DMS114 treated with DMSO at 0.1 percent for 48 hours (cell line): ENCODE data around the gene STUB1.
"Not testable (repeated sequence)": the region's sequence is repeated elsewhere in the genome, so short reads cannot be mapped to it uniquely, and the experiment has no call there.

Experiments used
- DNase-seq: peaks from one replicate; lab custom pipeline; 2025; ENCODE audit not compliant: unreplicated experiment; lab: John Stamatoyannopoulos, UW

The STUB1 gene

DNA sequence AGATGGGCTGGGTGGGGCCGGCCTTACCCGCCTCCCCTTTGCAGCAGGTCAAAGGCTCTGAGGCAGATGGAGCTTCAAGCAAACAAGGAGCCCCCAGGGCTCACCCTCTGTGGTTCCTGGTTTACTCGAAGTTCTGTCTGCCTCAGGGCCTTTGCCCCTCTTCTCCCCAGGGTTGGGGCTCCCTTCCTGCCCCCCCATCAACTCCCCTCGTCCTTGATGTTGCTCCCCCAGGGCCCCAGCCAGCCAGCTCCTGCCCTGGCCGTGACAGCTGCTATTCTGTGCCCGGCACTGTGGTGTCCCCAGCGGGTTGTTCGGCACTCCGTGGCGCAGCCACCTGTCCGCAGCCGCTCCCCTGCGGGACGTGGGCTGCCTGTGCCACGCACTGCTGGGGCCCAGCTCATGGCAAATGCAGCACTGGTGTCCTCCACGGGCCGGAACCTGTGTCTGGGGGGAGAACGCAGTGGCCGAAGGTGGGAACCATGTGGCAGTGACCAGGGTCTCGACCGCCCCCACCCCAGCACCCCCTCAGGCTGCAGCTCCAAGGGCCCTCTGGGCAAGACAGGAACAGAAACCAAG lies 30.4 kb downstream of the STUB1 start:
- DNase-seq, result no peak

DNA sequence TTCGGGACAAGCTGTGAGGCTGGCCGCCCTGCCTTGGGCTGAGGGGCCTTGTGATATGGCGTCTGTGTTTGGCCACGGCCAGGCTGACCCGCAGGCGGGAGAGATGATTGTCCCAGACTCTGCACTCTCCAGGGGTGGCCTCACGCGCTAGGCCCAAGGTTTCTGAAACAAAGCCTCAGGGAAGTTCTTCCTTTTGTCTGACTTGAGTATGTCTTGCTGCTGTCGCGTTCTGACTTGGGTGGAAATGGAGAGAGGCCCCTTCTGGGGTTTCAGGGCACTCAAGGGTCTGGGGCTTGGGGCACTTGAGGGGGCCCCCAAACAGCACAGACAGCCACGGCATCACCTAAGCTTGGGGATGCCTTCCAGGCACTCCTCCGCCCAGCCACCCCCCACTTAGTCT lies 30.9 kb downstream of the STUB1 start:
- no peak for DNase-seq

DNA sequence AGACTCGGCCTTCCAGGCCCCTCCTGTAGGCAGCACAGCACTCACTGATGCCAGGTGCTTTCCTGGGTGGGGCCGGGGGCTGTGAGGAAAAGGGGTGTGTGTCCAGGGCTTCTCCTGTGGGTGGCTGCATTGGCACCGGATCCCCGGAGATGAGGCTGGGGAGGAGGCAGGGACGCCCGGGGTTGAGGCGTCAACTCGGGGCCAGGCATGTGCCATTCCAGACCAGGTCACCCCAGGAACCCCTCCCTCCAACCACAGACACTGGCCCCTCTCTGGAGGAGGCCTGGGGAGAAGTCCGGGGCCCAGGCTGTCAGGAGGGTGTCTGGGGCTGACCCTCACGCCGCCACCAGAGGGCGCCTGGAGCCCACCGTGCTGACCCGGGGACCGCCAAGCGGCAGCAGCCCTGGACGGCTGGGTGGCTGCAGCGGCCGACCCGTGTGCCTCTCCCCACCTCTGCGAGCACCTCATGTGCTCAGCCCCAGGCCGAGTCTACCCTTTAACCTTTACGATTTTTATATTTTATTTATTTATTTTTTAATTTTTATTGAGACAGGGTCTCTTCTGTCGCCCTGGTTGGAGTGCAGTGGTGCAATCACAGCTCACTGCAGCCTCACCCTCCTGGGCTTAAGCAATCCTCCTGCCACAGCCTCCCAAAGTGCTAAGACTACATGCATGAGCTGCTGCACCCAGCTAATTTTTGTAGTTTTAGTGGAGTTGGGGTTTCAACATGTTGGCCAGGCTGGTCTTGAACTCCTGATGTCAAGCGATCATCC lies 31.5 kb downstream of the STUB1 start:
- DNase-seq, result peak; percentile 29

- DNase-seq, result not testable (repeated sequence)
Measured at GRCh38 chr16:712740-713250, 32.6 kb downstream of the STUB1 start.

GRCh38 chr16:714079-714478 lies 33.9 kb downstream of the STUB1 start:
- no peak for DNase-seq

GRCh38 chr16:714558-715476 lies 34.6 kb downstream of the STUB1 start, which contains the start of gene METRN:
Gene METRN, plus strand, starts transcription at chr16:715118. Its CDS starts 172 bp downstream, at chr16:715290.
- peak; percentile 68 for DNase-seq

DNA sequence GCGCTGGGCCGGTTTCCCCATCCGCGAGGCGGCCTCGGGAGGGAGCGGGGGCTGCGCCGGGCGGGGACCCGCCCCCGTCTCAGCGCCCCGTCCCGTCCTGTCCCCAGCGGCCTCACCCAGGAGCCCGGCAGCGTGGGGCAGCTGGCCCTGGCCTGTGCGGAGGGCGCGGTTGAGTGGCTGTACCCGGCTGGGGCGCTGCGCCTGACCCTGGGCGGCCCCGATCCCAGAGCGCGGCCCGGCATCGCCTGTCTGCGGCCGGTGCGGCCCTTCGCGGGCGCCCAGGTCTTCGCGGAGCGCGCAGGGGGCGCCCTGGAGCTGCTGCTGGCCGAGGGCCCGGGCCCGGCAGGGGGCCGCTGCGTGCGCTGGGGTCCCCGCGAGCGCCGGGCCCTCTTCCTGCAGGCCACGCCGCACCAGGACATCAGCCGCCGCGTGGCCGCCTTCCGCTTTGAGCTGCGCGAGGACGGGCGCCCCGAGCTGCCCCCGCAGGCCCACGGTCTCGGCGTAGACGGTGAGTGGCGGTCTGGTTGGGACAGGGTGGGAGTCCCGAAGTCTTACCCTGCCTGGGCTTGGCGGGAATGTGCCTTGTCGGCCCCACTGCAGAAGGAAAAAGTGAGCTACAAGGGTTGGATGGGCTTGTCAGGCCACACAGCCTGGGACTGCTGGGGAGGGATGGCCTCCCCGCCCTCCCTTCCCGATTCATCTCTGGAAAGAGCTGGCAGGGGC lies 35.4 kb downstream of the STUB1 start:
- DNase-seq, result no peak

- DNase-seq, result no peak
Measured at GRCh38 chr16:716200-716568, 36.0 kb downstream of the STUB1 start.

DNA sequence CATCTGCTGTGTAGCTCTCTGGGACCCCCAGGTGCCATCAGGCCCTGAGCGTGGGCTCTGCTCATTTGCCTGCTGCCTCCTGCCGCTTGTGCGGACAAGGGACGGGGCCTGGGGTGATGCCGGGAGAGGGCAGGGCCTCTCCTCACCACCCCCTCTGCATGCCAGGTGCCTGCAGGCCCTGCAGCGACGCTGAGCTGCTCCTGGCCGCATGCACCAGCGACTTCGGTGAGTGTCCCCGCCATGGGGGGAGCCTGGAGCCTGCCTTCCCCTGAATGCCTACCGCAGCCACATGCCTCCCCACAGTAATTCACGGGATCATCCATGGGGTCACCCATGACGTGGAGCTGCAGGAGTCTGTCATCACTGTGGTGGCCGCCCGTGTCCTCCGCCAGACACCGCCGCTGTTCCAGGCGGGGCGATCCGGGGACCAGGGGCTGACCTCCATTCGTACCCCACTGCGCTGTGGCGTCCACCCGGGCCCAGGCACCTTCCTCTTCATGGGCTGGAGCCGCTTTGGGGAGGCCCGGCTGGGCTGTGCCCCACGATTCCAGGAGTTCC lies 36.6 kb downstream of the STUB1 start:
- no peak for DNase-seq

DNA sequence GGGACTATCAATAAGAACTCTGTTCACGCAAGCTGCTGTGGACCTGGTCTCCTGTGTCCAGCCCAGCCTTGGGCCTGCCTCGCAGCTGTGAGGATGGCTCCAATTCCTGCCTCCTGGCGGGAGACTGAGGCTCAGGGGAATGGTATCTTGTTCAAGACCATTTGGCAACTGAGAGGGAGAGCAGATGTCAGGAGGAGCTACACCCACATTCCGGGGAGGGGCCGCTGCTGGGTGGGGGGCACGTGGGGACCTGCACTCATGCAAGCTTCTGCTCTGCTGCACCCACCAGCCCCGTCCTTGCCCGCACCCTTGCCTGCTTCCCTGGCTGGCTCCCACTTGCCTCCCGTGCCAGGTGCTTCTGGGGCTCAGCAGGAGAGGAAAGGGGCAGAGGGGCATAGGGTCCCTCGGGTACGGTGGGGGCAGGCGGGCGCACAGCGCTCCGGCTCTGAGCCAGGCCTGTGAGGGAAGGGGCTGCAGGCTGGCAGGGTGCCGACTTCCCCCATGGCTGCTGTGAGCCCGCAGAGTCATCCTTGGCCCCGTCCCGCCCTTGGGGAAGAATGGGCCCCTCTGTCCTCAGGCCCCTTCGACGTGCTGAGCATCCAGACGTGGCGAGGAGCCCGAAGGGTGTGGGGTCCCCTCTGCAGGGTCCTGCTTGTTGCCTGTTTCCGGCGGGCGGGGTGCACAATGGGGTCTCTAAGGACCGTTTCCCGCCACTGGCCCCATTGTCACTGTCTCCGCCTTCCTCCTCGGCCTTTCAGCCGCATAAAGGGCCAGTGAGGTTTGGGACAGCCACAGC lies 37.4 kb downstream of the STUB1 start:
- DNase-seq, result no peak

GRCh38 chr16:718389-718788 lies 38.2 kb downstream of the STUB1 start:
- no peak for DNase-seq

DNA sequence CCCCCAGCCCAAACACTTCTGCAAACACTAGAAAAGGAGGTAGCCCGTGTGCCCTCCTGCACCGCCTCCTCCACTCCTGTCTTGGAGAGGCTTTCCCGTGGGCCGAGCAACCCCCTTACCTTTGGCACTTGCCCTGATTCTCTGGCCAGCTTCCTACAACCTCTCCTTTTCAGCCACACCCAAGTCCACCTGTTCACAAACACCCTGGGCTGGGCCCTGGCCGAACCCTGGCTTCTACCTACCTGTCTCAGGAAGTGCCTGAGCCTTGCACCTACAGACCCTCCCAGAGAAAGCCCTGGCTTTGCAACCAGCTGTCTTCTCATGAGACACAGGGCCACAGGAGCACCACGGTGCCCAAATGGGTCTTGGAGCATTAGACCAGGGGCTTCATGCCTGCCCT lies 38.7 kb downstream of the STUB1 start:
- no peak for DNase-seq

GRCh38 chr16:719815-720446 lies 39.7 kb downstream of the STUB1 start:
- peak; percentile 27 for DNase-seq

DNA sequence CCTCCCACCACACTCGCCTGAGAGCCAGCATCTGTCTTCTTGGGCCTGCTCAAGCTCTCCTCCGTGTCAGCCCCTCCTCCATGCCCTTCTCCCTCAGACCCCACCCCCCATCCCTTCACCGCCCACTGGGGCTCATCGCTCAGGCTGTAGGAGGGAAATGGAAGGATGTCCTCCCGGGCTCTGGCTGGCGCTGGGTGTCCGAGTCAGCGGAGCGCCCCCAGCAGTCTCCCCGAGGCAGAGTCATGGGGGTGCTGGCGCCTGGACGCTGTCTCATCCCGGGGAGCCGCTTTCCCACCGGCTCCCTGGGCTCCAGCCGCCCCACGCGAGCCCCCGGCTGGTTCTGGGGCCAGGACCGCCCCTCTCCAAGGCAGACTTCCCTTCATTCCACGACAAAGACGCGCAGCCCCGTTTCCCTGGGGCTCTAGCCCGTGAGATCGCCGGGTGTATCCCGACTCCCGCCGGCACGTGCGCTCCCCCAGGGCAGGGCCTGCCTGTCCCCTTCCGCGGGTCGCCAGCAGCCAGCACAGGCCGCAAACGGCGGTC lies 40.3 kb downstream of the STUB1 start:
- DNase-seq, result no peak

DNA sequence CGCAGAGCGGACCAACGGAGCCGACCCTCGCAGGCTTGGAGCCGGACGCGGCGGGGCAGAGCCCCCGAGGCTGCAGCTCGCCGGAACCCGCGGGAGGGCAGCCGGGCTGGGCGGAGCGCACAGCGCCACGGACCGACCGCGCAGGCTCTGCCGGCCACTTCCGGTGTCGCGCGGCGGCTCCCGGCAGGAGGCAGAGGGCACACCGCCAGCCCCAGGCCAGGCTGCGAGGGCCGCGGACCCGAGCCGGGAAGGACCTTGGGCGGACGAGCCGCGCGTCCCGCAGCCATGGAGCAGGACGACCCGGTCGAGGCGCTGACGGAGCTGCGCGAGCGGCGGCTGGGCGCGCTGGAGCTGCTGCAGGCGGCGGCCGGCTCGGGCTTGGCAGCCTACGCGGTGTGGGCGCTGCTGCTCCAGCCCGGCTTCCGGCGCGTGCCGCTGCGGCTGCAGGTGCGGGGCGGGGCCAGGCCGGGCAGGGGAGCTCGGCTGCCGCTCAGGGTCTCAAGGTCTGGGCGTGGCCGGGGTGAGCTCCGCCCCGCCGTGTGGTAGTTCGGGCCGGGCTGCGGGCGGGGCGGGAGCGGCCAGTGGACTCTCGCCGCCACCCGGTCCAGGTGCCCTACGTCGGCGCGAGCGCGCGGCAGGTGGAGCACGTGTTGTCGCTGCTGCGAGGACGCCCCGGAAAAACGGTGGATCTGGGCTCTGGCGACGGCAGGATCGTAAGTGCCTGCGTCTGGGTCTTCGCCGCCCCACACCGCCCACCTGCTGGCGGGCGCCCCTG lies 41.0 kb downstream of the STUB1 start, which contains the start of gene ANTKMT:
TSS of gene ANTKMT (plus strand) at position 157 of the 775 bp plus-strand sequence. CDS start at position 286, 129 bp downstream.
- DNase-seq, result peak; percentile 51

DNA sequence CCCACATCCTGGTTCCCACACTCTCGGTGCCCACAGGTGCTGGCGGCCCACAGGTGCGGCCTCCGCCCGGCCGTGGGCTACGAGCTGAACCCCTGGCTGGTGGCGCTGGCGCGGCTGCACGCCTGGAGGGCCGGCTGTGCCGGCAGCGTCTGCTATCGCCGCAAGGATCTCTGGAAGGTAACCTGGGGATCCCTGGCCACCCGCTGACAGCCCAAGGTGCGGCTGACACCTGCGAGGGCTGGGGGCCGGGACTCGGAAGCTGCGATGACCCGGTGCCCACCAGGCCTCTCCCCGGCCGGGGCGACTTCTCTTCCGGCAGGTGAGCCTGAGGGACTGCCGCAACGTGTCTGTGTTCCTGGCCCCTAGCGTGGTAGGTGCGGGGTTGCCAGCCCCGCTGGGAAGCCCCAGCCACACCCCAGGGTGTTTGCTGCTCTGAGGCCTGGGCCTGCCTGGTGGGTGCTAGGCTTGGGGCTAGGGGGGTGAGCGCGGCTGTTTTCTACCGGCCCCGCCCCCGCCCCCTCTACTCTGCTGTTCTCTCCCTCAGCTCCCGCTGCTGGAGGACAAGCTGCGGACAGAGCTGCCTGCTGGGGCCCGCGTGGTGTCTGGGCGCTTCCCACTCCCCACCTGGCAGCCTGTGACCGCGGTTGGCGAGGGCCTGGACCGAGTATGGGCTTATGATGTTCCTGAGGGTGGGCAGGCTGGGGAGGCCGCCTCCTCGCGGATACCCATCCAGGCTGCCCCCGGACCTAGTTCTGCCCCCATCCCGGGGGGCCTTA lies 41.7 kb downstream of the STUB1 start:
- no peak for DNase-seq
